ENCODE measurements around the gene RNPS1. TPM values are rescaled to one million over a fixed set of nuclear protein-coding genes. Genes with fewer than 3 reads are reported as not detected.

RNPS1 gene
- total and polyA plus RNA-seq, 9 donors = 78.0 to 172 (median 138) TPM

DNA sequence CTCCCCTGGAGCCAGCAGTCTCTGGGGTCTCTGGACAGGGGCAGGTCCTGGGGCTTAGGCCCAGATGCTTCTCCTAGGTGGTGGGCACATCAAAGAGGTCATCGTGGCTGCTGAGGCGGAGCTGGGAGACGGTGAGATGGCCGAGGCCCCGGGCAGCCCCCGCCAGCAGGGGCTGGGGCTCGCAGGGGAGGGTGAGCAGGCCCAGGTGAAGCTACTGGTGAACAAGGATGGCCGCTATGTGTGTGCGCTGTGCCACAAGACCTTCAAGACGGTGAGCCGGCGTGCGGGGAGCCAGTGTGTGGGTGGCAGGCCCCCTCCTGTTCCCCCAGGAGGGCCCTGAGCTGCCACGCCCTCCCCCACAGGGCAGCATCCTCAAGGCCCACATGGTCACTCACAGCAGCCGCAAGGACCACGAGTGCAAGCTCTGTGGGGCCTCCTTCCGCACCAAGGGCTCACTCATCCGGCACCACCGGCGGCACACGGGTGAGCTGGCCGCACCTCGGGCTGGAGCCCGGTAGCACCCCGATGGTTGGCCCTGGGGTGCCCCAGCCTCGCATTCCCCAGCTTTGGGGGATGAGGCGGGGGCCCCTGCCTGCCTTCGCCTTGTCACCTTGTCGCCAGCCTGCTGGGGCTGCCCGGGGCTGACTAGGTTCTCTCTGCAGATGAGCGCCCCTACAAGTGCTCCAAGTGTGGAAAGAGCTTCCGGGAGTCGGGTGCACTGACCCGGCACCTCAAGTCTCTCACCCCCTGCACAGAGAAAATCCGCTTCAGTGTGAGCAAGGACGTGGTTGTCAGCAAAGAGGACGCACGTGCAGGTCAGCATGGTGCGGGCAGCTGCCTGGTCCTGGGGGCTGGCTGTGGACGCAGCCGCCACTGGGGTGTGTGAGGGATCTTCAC, 35.6 kb downstream of the RNPS1 start:
- no peaks in the 10 kb centered on the region for H3K27me3 ChIP-seq

DNA sequence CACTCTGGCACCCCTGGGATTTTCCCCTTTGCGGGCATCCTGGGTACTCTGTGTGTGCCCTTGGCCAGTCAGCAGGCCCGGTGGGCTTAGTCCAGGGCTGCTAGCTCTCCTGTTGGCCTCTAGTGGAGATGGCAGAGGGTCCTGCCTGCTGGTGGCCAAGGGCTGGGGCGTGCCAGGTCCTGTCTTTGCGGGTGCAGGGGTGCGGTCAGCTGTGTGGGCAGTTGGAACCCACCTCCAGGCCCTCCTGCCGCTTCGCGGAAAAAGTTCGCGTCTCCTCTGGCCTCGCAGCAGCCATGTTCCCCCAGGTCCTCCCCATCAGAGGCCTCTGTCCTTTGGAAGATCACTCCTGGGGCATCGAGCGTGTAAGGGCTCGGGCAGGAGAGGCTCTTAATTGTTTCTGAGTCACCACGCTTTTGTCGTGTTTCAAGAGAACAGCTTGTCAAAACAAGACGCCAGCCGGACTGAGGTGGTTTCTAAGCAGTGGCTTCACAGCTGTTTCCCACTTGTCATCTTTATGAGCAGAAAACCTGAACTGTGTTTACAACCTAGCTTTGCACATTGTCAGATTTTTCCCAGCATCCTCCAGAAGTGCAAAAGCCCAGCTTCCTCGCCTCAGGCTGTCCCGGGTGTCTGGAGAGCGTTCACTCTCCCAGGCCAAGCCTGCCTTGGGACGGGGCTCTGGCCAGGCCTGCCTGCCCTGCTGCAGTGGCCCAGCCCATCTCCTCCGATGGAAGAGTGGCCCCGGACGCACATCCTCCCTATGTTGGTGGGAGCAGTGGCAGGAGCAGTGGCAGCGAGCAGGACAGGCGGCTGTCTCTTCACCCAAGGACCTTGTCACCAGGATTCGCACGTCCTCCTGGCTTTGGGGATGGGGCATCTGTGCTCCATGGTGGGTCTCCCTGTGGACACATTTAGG, 36.7 kb downstream of the RNPS1 start:
- TF ChIP-seq EP300 (IDR thresholded peaks at IDR 0.05) (no peak), POLR2A (IDR thresholded peaks at IDR 0.05) (no peak)
- TF ChIP-seq, protein P1, sequence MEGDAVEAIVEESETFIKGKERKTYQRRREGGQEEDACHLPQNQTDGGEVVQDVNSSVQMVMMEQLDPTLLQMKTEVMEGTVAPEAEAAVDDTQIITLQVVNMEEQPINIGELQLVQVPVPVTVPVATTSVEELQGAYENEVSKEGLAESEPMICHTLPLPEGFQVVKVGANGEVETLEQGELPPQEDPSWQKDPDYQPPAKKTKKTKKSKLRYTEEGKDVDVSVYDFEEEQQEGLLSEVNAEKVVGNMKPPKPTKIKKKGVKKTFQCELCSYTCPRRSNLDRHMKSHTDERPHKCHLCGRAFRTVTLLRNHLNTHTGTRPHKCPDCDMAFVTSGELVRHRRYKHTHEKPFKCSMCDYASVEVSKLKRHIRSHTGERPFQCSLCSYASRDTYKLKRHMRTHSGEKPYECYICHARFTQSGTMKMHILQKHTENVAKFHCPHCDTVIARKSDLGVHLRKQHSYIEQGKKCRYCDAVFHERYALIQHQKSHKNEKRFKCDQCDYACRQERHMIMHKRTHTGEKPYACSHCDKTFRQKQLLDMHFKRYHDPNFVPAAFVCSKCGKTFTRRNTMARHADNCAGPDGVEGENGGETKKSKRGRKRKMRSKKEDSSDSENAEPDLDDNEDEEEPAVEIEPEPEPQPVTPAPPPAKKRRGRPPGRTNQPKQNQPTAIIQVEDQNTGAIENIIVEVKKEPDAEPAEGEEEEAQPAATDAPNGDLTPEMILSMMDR (IDR thresholded peaks at IDR 0.05) = no peak
- Histone ChIP-seq H3K36me3 (no peaks in the 10 kb centered on the region), H3K4me1 (ENCODE audit: insufficient read depth) (no peaks in the 10 kb centered on the region), H3K4me3 (no peak overlapping the region), H3K27me3 (no peaks in the 10 kb centered on the region), H3K27ac (no peak overlapping the region), H3K9me3 (no peaks in the 10 kb centered on the region)
- intact Hi-C loops (cut with DNase I) = no loop called here
- WGBS, 3 donors = 80 to 85% (median 84%) methylated on average over 29 of the region's 29 CpGs
- no peak for DNase-seq

More for the DNA sequence above, 35.6 kb downstream of the RNPS1 start:
- DNase-seq = no peak
- 86 to 87% (median 86%) methylated on average over 41 of the region's 41 CpGs for WGBS, 3 donors
- Histone ChIP-seq H3K36me3 (no peaks in the 10 kb centered on the region), H3K9me3 (no peaks in the 10 kb centered on the region), H3K27ac (no peak overlapping the region), H3K4me3 (no peak overlapping the region), H3K4me1 (ENCODE audit: insufficient read depth) (peaks cover 7% of the 10 kb centered on the region)
- TF ChIP-seq POLR2A (IDR thresholded peaks at IDR 0.05) (no peak), EP300 (IDR thresholded peaks at IDR 0.05) (no peak)
- TF ChIP-seq, protein P1 (IDR thresholded peaks at IDR 0.05) = no peak
- intact Hi-C loops (cut with DNase I) = no loop called here

DNA sequence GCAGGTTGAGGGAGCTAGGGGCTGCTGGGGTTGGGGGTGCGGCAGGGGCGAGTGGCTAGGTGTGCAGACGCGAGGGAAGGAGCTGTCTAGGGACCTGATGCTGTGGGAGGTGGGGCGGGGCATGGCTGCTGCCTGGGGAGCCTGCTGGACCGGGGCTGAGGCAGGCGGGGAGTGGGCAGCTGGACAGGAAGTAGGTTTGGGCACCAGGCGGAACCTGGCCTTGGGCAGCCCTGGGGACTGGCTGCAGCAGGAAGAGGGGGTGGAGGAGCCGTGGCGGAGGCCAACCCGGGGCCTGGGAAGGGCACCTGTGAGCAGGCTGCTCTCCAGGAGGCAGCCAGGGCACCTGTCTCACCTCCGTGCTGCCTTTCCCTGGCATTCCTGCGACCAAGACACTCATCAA, 37.5 kb downstream of the RNPS1 start:
- TF ChIP-seq EP300 (IDR thresholded peaks at IDR 0.05) (no peak), POLR2A (IDR thresholded peaks at IDR 0.05) (no peak)
- TF ChIP-seq, protein P1 (IDR thresholded peaks at IDR 0.05) = no peak
- Histone ChIP-seq H3K36me3 (no peaks in the 10 kb centered on the region), H3K9me3 (no peaks in the 10 kb centered on the region), H3K27ac (no peak overlapping the region), H3K4me3 (no peak overlapping the region), H3K27me3 (no peaks in the 10 kb centered on the region), H3K4me1 (ENCODE audit: insufficient read depth) (no peaks in the 10 kb centered on the region)
- no peak for DNase-seq
- WGBS, 3 donors = 78 to 86% (median 82%) methylated on average over 13 of the region's 13 CpGs
- intact Hi-C loops (cut with DNase I) = no loop called here

DNA sequence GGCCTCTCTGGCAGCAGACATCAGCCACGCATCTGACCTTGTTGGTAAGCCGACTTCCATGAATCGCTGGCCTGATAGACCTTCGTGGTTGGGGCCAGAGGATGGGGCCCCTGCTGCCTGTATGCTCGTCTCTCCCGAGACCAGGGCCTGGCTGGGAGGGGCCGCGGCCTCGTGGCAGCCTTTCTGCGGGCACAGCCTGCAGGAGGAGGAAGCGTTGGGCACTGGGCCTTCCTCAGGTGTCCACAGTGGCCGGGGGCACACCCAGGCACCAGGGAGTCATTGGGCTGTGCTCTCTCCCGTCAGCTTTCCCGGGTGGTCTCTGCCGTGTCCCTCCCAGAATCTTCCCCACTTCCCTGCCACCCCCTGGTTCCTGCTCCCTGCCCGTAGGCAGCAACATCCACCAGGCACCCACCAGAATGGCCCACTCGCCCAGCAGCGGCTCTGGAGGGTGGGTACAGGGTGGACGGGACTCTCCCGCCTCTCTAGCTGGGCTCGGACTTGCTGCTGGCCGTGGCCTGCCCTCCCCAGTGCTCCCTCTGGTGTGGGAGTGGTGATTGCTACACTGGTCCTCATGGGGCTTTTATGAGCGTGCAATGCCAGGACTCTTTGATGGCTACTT, 38.2 kb downstream of the RNPS1 start:
- Histone ChIP-seq H3K27me3 (no peaks in the 10 kb centered on the region), H3K4me1 (ENCODE audit: insufficient read depth) (peaks cover 2% of the 10 kb centered on the region), H3K4me3 (no peak overlapping the region), H3K27ac (no peak overlapping the region), H3K9me3 (no peaks in the 10 kb centered on the region), H3K36me3 (no peaks in the 10 kb centered on the region)
- DNase-seq = no peak
- TF ChIP-seq EP300 (IDR thresholded peaks at IDR 0.05) (no peak), POLR2A (IDR thresholded peaks at IDR 0.05) (no peak)
- TF ChIP-seq, protein P1 (IDR thresholded peaks at IDR 0.05) = no peak
- intact Hi-C loops (cut with DNase I) = no loop called here
- whole genome bisulfite sequencing, 3 donors = 86 to 94% (median 88%) methylated on average over 21 to 23 of the region's 23 CpGs

Measured in ovary (tissue), 9 donors.